Left lung (tissue), 10 donors: Measurements from ENCODE around the gene NEDD4. TPM values are rescaled to one million over a fixed set of nuclear protein-coding genes. Genes with fewer than 3 reads are reported as not detected.
"Not testable (repeated sequence)": the region's sequence is repeated elsewhere in the genome, so short reads cannot be mapped to it uniquely, and the experiment has no call there.

Experiments
- ATAC-seq: fragments of 200-7000 bp; cut with Tn5 transposase; one replicate; pipeline ENCODE4 v1.9.1; 2020; ENCODE audit warnings: moderate library complexity
- DNase-seq, 4 donors: peaks; one replicate each; pipeline ENCODE4 v3.0.0-alpha.2; 2013 to 2020
- H3K27ac ChIP-seq, 2 donors: fragments of 200-600 bp; sonication (generic) in 1 of 2; one replicate each; pipeline versions ENCODE4 v1.5.0 to v1.8.0; 2020 to 2021
- H3K27me3 ChIP-seq, 2 donors: fragments of 200-600 bp; sonication (generic) in 1 of 2; one replicate each; pipeline versions ENCODE4 v1.5.0 to v1.8.0; 2020 to 2021
- H3K36me3 ChIP-seq, 2 donors: fragments of 200-600 bp; sonication (generic) in 1 of 2; one replicate each; pipeline versions ENCODE4 v1.5.0 to v1.8.0; 2020 to 2021
- H3K4me1 ChIP-seq, 2 donors: fragments of 200-600 bp; one replicate each; pipeline ENCODE4 v1.8.0; 2021
- H3K4me3 ChIP-seq, 2 donors: fragments of 200-600 bp; sonication (generic) in 1 of 2; one replicate each; pipeline versions ENCODE4 v1.5.0 to v1.8.0; 2020 to 2021; ENCODE audit warnings: mild to moderate bottlenecking in 1 of 2
- H3K9me3 ChIP-seq, 2 donors: fragments of 200-600 bp; sonication (generic) in 1 of 2; one replicate each; pipeline versions ENCODE4 v1.5.0 to v1.8.0; 2020 to 2021
- intact Hi-C, 2 donors: fragments of 100-400 bp; cut with DNase I; formaldehyde crosslinking; loops; one replicate each; pipeline versions ENCODE4 v1.11.2 to v1.14.2; 2022
- polyA plus RNA-seq, 6 donors: library from polyadenylated mRNA; unstranded; fragments of 120-200 nt; gene quantifications; one replicate each; pipeline ENCODE4 v1.2.1, GENCODE V29; 2013; ENCODE audit not compliant: insufficient read length in 6 of 6
- total RNA-seq, 2 donors: library from RNA; stranded (reverse); fragmentation: NEBNext Ultra II Directional; extraction: Animal tissue kit (Norgen Biotek cat#: 25700); gene quantifications; one replicate each; pipeline ENCODE4 v1.2.1, GENCODE V29; 2021
- TF ChIP-seq, protein P1 (sequence below), 2 donors: fragments of 200-600 bp; sonication (generic) in 1 of 2; IDR thresholded peaks; one replicate each; pipeline versions ENCODE4 v1.5.0 to v1.8.0; 2021; ENCODE audit warnings: antibody characterized with exemption in 2 of 2
- donor health status: DM: no; HTN: yes; CAD: no.
- donor health status: DM: no; HTN: no; CAD: no.

The NEDD4 gene
- total and polyA plus RNA-seq, 8 donors = 15.0 to 19.5 (median 17.0) TPM

DNA sequence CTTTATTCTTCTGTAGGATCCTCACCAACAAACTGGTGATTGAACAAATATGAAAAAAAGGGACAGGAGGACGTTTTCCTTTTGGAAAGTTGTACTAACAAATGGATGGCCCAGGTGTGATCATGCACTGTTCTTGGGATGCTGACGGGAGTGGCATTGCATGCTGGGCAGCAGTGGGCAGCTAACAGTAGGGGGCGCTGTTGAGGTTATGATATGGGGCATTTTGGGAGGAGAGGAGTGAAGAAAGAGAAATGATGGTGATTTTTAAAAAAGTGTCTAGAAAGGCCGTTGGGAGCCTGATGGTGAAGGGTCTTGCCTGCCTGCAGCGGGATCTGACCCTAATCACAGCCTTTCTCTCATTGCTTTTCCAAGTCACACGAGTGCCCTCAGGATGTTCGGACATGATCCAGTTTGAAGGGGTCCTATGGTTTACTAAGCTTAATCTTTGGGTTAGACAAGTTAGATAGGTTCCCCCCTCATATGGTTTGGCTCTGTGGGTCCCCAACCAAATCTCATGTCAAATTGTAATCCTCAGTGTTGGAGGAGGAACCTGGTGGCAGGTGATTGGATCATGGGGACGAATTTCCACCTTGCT is 204.2 kb downstream of the NEDD4 start:
- peaks cover 0 to 6% of the 10 kb centered on the region in 2 donors for H3K9me3 ChIP-seq
- no peak for ATAC-seq
- intact Hi-C loops = no loop called here

GRCh38 chr15:55786341-55786740 is 207.1 kb downstream of the NEDD4 start:
- Histone ChIP-seq H3K9me3 (no peaks in the 10 kb centered on the region), H3K36me3 (no peaks in the 10 kb centered on the region), H3K27ac (no peak overlapping the region), H3K4me1 (no peaks in the 10 kb centered on the region), H3K4me3 (no peak overlapping the region), H3K27me3 (no peaks in the 10 kb centered on the region)
- ATAC-seq (no peak), DNase-seq (no peak)
- intact Hi-C loops = no loop called here
- TF ChIP-seq, protein P1, sequence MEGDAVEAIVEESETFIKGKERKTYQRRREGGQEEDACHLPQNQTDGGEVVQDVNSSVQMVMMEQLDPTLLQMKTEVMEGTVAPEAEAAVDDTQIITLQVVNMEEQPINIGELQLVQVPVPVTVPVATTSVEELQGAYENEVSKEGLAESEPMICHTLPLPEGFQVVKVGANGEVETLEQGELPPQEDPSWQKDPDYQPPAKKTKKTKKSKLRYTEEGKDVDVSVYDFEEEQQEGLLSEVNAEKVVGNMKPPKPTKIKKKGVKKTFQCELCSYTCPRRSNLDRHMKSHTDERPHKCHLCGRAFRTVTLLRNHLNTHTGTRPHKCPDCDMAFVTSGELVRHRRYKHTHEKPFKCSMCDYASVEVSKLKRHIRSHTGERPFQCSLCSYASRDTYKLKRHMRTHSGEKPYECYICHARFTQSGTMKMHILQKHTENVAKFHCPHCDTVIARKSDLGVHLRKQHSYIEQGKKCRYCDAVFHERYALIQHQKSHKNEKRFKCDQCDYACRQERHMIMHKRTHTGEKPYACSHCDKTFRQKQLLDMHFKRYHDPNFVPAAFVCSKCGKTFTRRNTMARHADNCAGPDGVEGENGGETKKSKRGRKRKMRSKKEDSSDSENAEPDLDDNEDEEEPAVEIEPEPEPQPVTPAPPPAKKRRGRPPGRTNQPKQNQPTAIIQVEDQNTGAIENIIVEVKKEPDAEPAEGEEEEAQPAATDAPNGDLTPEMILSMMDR (IDR thresholded peaks at IDR 0.05) = no peak

More for the DNA sequence above, 204.2 kb downstream of the NEDD4 start:
- Histone ChIP-seq H3K4me1 (peaks cover 0 to 5% of the 10 kb centered on the region in 2 donors), H3K27ac (no peak overlapping the region), H3K27me3 (no peaks in the 10 kb centered on the region), H3K36me3 (no peaks in the 10 kb centered on the region), H3K4me3 (no peak overlapping the region)
- no peak for DNase-seq
- TF ChIP-seq, protein P1 (IDR thresholded peaks at IDR 0.05) = peak; percentile 16 to 40

DNA sequence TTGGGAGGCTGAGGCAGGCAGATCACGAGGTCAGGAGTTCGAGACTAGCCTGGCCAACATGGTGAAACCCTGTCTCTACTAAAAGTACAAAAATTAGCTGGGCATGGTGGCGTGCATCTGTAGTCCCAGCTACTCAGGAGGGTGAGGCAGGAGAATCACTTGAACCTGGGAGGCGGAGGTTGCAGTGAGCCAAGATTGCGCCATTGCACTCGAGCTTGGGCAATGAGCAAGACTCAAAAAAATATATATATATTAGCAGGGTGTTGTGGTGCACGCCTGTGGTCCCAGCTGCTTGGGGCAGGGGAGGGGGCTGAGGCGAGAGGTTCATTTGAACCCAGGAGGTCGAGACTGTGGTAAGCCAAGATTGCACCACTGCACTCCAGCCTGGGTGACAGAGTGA is 207.8 kb downstream of the NEDD4 start:
- H3K4me1 ChIP-seq, intact Hi-C loops, DNase-seq, H3K4me3 ChIP-seq, H3K36me3 ChIP-seq, H3K9me3 ChIP-seq, H3K27me3 ChIP-seq, ATAC-seq, H3K27ac ChIP-seq: not testable (repeated sequence)

GRCh38 chr15:55784286-55784685 is 209.1 kb downstream of the NEDD4 start:
- intact Hi-C loops = no loop called here
- Histone ChIP-seq H3K4me1 (no peaks in the 10 kb centered on the region), H3K4me3 (no peak overlapping the region), H3K27ac (no peak overlapping the region), H3K36me3 (no peaks in the 10 kb centered on the region), H3K9me3 (peaks cover 0 to 4% of the 10 kb centered on the region in 2 donors), H3K27me3 (no peaks in the 10 kb centered on the region)
- DNase-seq = no peak
- TF ChIP-seq, protein P1 (IDR thresholded peaks at IDR 0.05) = no peak
- ATAC-seq = no peak

- TF ChIP-seq, protein P1 (IDR thresholded peaks at IDR 0.05) = no peak
- DNase-seq = no peak
- H3K9me3 ChIP-seq = peaks cover 0 to 4% of the 10 kb centered on the region in 2 donors
Observed at GRCh38 chr15:55782901-55783300, 210.5 kb downstream of the NEDD4 start.

GRCh38 chr15:55780292-55780691 is 213.1 kb downstream of the NEDD4 start:
- H3K4me1 ChIP-seq = no peaks in the 10 kb centered on the region
- H3K36me3 ChIP-seq = no peaks in the 10 kb centered on the region
- no peak overlapping the region for H3K4me3 ChIP-seq
- TF ChIP-seq, protein P1 (IDR thresholded peaks at IDR 0.05) = no peak
- no peak for ATAC-seq
- intact Hi-C loops = no loop called here
- H3K9me3 ChIP-seq = peaks cover 0 to 4% of the 10 kb centered on the region in 2 donors
- DNase-seq = no peak
- no peak overlapping the region for H3K27ac ChIP-seq
- H3K27me3 ChIP-seq = no peaks in the 10 kb centered on the region

More at GRCh38 chr15:55782901-55783300, 210.5 kb downstream of the NEDD4 start:
- Histone ChIP-seq H3K36me3 (no peaks in the 10 kb centered on the region), H3K4me3 (no peak overlapping the region), H3K4me1 (no peaks in the 10 kb centered on the region), H3K27ac (no peak overlapping the region), H3K27me3 (no peaks in the 10 kb centered on the region)
- no peak for ATAC-seq
- intact Hi-C loops = no loop called here
